Measurements from ENCODE around the gene ZCCHC14. TPM values are rescaled to one million over a fixed set of nuclear protein-coding genes. Genes with fewer than 3 reads are reported as not detected.
A peak's percentile ranks its signal among the peaks of the same experiment; 100 is the strongest.

The ZCCHC14 gene
- total RNA-seq, 2 donors from 2014 or later, result 10.6 to 18.0 TPM

DNA sequence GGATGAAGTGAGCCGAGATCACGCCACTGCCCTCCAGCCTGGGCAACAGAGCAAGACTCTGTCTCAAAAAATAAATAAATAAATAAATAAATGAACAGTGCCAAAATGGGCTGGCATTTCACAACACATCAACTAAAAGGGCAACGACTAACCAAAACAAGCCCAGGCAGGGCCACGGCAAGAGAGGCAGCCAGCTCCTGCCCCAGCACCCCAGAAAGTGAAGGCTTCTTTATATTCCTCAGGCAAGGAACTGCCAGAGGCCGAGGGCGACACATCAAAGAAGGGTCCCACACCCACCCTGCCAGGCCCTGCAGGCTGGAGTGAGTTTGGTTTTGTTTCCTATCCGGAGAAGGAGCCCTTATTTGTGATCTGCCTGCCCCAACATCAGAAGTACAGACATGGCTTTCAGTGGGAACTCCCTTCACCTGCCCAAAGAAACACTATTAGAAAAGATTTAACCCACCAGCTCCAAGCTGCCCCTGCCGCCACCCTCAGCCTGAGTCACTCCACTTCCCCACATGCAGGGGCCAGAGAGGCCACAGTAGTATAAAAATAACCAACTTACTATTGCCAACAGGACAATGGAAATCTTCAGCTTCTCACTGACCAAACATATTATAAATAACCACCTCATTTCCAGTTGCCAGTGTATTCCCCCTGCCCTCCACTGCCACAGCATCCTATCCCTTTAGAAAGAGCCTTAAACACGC, 117.2 kb downstream of the ZCCHC14 start:
- Histone ChIP-seq H3K4me1 (peaks cover 0 to 64% of the 10 kb centered on the region in 2 donors), H3K4me3 (peak overlapping the region in 1 of 2 donors; percentile 2), H3K27ac (peak overlapping the region; percentile 82 to 86), H3K9me3 (no peaks in the 10 kb centered on the region), H3K27me3 (no peaks in the 10 kb centered on the region), H3K36me3 (no peaks in the 10 kb centered on the region)
- DNase-seq (ENCODE audit: low spot score), result no peak
- TF ChIP-seq, protein P1, sequence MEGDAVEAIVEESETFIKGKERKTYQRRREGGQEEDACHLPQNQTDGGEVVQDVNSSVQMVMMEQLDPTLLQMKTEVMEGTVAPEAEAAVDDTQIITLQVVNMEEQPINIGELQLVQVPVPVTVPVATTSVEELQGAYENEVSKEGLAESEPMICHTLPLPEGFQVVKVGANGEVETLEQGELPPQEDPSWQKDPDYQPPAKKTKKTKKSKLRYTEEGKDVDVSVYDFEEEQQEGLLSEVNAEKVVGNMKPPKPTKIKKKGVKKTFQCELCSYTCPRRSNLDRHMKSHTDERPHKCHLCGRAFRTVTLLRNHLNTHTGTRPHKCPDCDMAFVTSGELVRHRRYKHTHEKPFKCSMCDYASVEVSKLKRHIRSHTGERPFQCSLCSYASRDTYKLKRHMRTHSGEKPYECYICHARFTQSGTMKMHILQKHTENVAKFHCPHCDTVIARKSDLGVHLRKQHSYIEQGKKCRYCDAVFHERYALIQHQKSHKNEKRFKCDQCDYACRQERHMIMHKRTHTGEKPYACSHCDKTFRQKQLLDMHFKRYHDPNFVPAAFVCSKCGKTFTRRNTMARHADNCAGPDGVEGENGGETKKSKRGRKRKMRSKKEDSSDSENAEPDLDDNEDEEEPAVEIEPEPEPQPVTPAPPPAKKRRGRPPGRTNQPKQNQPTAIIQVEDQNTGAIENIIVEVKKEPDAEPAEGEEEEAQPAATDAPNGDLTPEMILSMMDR (IDR thresholded peaks at IDR 0.05), result no peak

GRCh38 chr16:87374313-87374712, 118.5 kb downstream of the ZCCHC14 start:
- Histone ChIP-seq H3K36me3 (no peaks in the 10 kb centered on the region), H3K27me3 (no peaks in the 10 kb centered on the region), H3K4me3 (no peak overlapping the region), H3K4me1 (peaks cover 0 to 65% of the 10 kb centered on the region in 2 donors), H3K27ac (peak overlapping the region in 1 of 2 donors; percentile 86), H3K9me3 (no peaks in the 10 kb centered on the region)
- no peak for DNase-seq (ENCODE audit: low spot score)
- TF ChIP-seq, protein P1 (IDR thresholded peaks at IDR 0.05), result no peak

DNA sequence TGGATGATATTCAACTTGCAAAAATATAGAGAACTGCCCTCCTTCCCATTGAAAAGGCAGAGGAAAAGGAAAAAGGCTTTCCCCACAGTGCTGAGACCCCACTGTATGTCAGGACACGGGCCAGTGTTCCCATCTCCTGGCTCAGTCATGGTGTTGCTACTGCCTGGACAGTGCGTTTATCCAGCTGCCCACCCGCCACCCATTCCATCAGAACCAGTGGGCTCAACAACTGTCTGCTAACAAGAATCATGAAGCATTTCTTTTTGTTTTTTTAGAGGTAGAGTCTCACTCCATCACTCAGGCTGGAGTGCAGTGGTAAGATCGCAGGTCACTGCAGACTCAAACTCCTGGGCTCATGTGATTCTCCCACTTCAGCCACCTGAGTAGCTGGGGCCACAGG, 120.5 kb downstream of the ZCCHC14 start:
- Histone ChIP-seq H3K27me3 (no peaks in the 10 kb centered on the region), H3K27ac (no peak overlapping the region), H3K9me3 (no peaks in the 10 kb centered on the region), H3K4me3 (no peak overlapping the region), H3K36me3 (no peaks in the 10 kb centered on the region), H3K4me1 (peaks cover 0 to 79% of the 10 kb centered on the region in 2 donors)
- DNase-seq (ENCODE audit: low spot score), result no peak
- TF ChIP-seq, protein P1 (IDR thresholded peaks at IDR 0.05), result no peak

DNA sequence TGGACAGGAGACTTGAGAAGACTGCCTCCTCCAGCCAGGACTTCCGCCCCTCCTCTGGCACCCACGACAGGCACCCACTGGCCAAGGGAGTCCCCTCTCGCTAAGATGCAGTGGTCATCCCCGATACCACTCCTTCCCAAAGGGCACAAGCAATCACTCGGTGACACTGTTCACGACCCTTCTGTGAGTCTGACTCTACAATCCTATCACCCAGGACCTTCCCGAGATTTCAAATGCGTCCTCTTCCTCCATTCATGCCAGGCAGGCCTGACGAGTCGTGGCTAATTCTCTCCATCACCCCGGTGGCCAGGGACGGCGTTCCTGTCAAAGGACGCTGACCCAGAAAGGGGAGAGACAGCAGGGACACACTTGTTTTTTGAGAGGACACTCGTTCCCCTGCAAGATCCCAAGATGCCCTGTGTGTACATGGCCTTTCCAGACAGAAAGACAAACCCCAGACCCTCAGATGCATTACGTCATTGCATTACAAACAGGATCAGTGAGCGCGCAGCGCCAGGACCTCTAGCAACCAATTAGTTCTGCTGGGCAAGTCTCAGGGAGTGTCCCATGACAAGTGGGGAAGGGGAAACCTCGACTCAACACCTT, 121.5 kb downstream of the ZCCHC14 start:
- no peaks in the 10 kb centered on the region for H3K27me3 ChIP-seq
- peak overlapping the region in 1 of 2 donors; percentile 66 for H3K27ac ChIP-seq
- H3K36me3 ChIP-seq, result no peaks in the 10 kb centered on the region
- TF ChIP-seq, protein P1 (IDR thresholded peaks at IDR 0.05), result no peak
- H3K4me3 ChIP-seq, result no peak overlapping the region
- DNase-seq (ENCODE audit: low spot score), result no peak
- H3K4me1 ChIP-seq, result peaks cover 0 to 83% of the 10 kb centered on the region in 2 donors
- no peaks in the 10 kb centered on the region for H3K9me3 ChIP-seq

DNA sequence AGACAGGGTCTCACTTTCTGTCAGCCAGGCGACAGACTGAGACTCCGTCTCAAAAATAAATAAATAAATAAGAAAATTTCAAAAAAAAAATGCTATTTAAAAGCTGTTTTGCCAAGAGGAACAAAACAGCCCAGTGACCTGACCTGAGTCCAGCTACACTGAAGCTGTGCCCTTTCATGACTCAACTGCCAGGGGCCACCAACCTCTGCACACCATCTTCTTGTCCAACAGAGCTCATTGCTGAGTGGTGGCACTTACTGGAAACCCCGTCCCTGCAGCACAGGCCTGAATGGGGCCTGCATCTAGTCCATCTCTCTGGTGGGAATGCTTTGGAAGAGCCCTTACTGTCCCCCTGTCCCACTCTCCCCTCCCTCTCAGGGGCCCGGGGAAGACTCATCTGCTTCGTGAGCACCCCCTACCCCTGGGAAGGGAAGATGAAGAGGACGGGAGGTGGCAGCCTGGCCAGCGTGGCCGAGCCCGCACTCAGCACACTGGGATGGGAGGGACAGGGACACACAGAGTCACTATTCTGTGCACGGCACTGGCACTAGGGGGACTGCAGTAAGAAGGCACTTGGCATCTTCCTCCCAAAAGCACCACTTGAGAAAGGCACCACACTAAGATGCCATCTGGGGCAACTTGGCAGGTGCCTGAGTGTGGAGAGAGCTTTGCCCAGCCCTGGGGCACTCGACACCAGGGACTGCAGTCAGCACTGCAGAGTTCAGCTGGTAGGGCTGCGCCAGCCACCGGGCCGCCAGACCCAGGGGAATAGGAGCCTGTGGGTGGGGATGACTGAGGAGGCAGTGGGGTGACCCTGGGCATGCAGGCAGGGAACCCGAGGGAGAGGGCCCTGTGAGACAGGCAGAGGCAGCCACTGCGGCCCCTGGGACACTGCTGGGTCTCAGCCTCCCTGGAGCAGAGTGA, 122.8 kb downstream of the ZCCHC14 start:
- no peaks in the 10 kb centered on the region for H3K36me3 ChIP-seq
- peaks cover 0 to 82% of the 10 kb centered on the region in 2 donors for H3K4me1 ChIP-seq
- TF ChIP-seq, protein P1 (IDR thresholded peaks at IDR 0.05), result no peak
- H3K4me3 ChIP-seq, result no peak overlapping the region
- H3K27me3 ChIP-seq, result no peaks in the 10 kb centered on the region
- DNase-seq (ENCODE audit: low spot score), result no peak
- peak overlapping the region; percentile 64 to 66 for H3K27ac ChIP-seq
- no peaks in the 10 kb centered on the region for H3K9me3 ChIP-seq
